GM06990 (cell line): Measurements from ENCODE around the gene EPHB1.

Experiments
- DNase-seq: peaks from one replicate; pipeline ENCODE4 v3.0.0-alpha.2; 2011; ENCODE audit not compliant: insufficient read length; ENCODE audit errors: extremely low read depth
- H3K27me3 ChIP-seq: replicated peaks from 2 replicates; pipeline ENCODE4 v1.6.0; 2011; ENCODE audit warnings: low read length; ENCODE audit not compliant: control insufficient read depth, insufficient read depth
- H3K36me3 ChIP-seq: 2 replicates; pipeline ENCODE4 v1.5.1; 2011; ENCODE audit warnings: low read length; ENCODE audit not compliant: control insufficient read depth, insufficient read depth
- H3K4me3 ChIP-seq: replicated peaks from 2 replicates; pipeline ENCODE4 v1.5.1; 2011; ENCODE audit warnings: low read depth, mild to moderate bottlenecking, control low read depth, low read length
- CTCF ChIP-seq: IDR thresholded peaks from 2 replicates; pipeline ENCODE4 v1.5.1; 2011; ENCODE audit warnings: low read length, control low read depth, mild to moderate bottlenecking, inconsistent platforms; ENCODE audit not compliant: insufficient read depth, poor library complexity, severe bottlenecking

EPHB1 gene

GRCh38 chr3:135047061-135047460, 252.0 kb downstream of the EPHB1 start:
- Histone ChIP-seq H3K36me3 (no peaks in the 10 kb centered on the region), H3K4me3 (no peak overlapping the region), H3K27me3 (no peaks in the 10 kb centered on the region)
- no peak for DNase-seq
- TF ChIP-seq CTCF, result no peak

- no peak overlapping the region for H3K4me3 ChIP-seq
- no peak for DNase-seq
- H3K36me3 ChIP-seq, result no peaks in the 10 kb centered on the region
- TF ChIP-seq CTCF, result no peak
- no peaks in the 10 kb centered on the region for H3K27me3 ChIP-seq
Measured at GRCh38 chr3:135050536-135050935, 255.5 kb downstream of the EPHB1 start.

- Histone ChIP-seq H3K27me3 (no peaks in the 10 kb centered on the region), H3K4me3 (no peak overlapping the region), H3K36me3 (no peaks in the 10 kb centered on the region)
- TF ChIP-seq CTCF, result no peak
- DNase-seq, result no peak
Measured at GRCh38 chr3:135051409-135051973, 256.4 kb downstream of the EPHB1 start.

GRCh38 chr3:135055449-135055848, 260.4 kb downstream of the EPHB1 start:
- no peak for DNase-seq
- Histone ChIP-seq H3K27me3 (no peaks in the 10 kb centered on the region; the same call in 1 of the 2 replicates), H3K4me3 (no peak overlapping the region), H3K36me3 (no peaks in the 10 kb centered on the region)
- TF ChIP-seq CTCF, result no peak

GRCh38 chr3:135056084-135056730, 261.1 kb downstream of the EPHB1 start:
- H3K36me3 ChIP-seq, result no peaks in the 10 kb centered on the region
- no peak for DNase-seq
- TF ChIP-seq CTCF, result no peak

More at GRCh38 chr3:135056084-135056730, 261.1 kb downstream of the EPHB1 start:
- Histone ChIP-seq H3K27me3 (no peaks in the 10 kb centered on the region; the same call in 1 of the 2 replicates), H3K4me3 (no peak overlapping the region)
